ENCODE results near the gene PLS1.

DNA sequence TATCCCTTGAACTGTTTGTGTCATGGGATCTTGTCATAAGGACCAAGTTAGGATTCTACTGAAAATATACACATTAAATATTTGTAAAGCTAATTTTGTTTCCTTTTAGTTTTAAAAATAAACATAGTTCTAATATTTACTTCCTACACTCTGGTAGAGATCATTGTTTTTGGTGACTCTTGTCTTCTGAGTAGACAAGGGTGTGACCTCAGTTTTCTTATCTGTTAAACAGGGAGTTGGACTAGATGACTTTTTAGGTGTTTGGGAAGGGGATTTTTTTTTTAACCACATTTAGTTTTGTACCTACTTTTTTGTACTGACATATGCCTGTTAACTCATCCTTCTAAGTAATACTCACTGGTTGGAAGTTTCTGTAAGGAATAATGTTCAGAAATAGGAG is 30.8 kb downstream of the PLS1 start:
- TF ChIP-seq POLR2AphosphoS5 (IDR thresholded peaks at IDR 0.05; ENCODE audit: low read depth) (no peak), GABPA (IDR thresholded peaks at IDR 0.05; ENCODE audit: low read depth) (no peak)
- TF ChIP-seq, protein P1, sequence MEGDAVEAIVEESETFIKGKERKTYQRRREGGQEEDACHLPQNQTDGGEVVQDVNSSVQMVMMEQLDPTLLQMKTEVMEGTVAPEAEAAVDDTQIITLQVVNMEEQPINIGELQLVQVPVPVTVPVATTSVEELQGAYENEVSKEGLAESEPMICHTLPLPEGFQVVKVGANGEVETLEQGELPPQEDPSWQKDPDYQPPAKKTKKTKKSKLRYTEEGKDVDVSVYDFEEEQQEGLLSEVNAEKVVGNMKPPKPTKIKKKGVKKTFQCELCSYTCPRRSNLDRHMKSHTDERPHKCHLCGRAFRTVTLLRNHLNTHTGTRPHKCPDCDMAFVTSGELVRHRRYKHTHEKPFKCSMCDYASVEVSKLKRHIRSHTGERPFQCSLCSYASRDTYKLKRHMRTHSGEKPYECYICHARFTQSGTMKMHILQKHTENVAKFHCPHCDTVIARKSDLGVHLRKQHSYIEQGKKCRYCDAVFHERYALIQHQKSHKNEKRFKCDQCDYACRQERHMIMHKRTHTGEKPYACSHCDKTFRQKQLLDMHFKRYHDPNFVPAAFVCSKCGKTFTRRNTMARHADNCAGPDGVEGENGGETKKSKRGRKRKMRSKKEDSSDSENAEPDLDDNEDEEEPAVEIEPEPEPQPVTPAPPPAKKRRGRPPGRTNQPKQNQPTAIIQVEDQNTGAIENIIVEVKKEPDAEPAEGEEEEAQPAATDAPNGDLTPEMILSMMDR (IDR thresholded peaks at IDR 0.05; ENCODE audit: insufficient read depth, low read length): no peak

Data from HL-60 (cell line).